GM12878 (cell line): ENCODE results near the gene CDH15. TPM values are rescaled to one million over a fixed set of nuclear protein-coding genes. Genes with fewer than 3 reads are reported as not detected.
"Not testable (repeated sequence)": the region's sequence is repeated elsewhere in the genome, so short reads cannot be mapped to it uniquely, and the experiment has no call there.

ENCODE experiments used
- ATAC-seq: fragments of 200-7000 bp; cut with Tn5 transposase; 3 replicates; pipeline ENCODE4 v1.9.1; 2020; ENCODE audit warnings: mild to moderate bottlenecking, moderate library complexity
- BruUV-seq: library from RNA; stranded (reverse); fragments of 400-500 nt; replicated peaks from 2 replicates; lab custom pipeline; 2021; lab: Mats Ljungman, UMichigan
- CTCF ChIA-PET: fragments of 300-600 bp; sonication (Branson Sonifier 250); formaldehyde crosslinking; extraction: SDS; loops from one replicate; lab custom pipeline; 2021; ENCODE audit warnings: inconsistent platforms; lab: Yijun Ruan, JAX
- POLR2A ChIA-PET: fragments of 350-600 bp; formaldehyde crosslinking; extraction: SDS; loops from one replicate; lab custom pipeline; 2021; ENCODE audit warnings: inconsistent platforms; lab: Charles Lee
- RAD21 ChIA-PET: fragments of 300-600 bp; sonication (Branson Sonifier 250); formaldehyde crosslinking; loops from one replicate; lab custom pipeline; 2023; ENCODE audit warnings: antibody characterized with exemption; ENCODE audit not compliant: unreplicated experiment; lab: Charles Lee
- SMC1A ChIA-PET: fragments of 300-600 bp; sonication (Branson Sonifier 250); formaldehyde crosslinking; loops from one replicate; lab custom pipeline; 2023; ENCODE audit not compliant: unreplicated experiment, uncharacterized antibody; lab: Charles Lee
- DNase-seq: peaks from one replicate; pipeline ENCODE4 v3.0.0-alpha.2; 2011; ENCODE audit warnings: low read depth, low spot score
- FAIRE-seq: peaks from 3 replicates; lab custom pipeline; 2011; peaks lifted over from hg19 to GRCh38; lab: Jason Lieb, UNC
- H2AFZ ChIP-seq: 2 replicates; pipeline ENCODE4 v1.6.0; 2011; ENCODE audit warnings: low read depth, low read length, control low read depth; ENCODE audit not compliant: control insufficient read depth
- H3K27ac ChIP-seq: 2 replicates; pipeline ENCODE4 v1.5.1; 2011; ENCODE audit warnings: control low read depth; ENCODE audit not compliant: control insufficient read depth, insufficient read depth
- H3K27me3 ChIP-seq, 2 experiments: replicated peaks in 1 of 2; 2 replicates each; pipeline versions ENCODE4 v1.6.0 to v1.6.1; 2011; ENCODE audit warnings: low read length in 1 of 2; ENCODE audit not compliant: control insufficient read depth in 2 of 2, insufficient read depth in 2 of 2
- H3K36me3 ChIP-seq, 2 experiments: 2 replicates each; pipeline ENCODE4 v1.5.1; 2011; ENCODE audit warnings: low read length in 1 of 2; ENCODE audit not compliant: control insufficient read depth in 2 of 2, insufficient read depth in 2 of 2
- H3K4me1 ChIP-seq: 2 replicates; pipeline ENCODE4 v1.6.1; 2011; ENCODE audit warnings: mild to moderate bottlenecking, low read length, moderate library complexity, mixed read lengths; ENCODE audit not compliant: control insufficient read depth, insufficient read depth
- H3K4me2 ChIP-seq: 2 replicates; pipeline ENCODE4 v1.6.0; 2011; ENCODE audit warnings: control low read depth; ENCODE audit not compliant: control insufficient read depth, insufficient read depth
- H3K4me3 ChIP-seq: fragments of 200-600 bp; sonication (generic); 2 replicates; pipeline ENCODE4 v1.5.1; 2016
- H3K79me2 ChIP-seq: 2 replicates; pipeline ENCODE4 v1.6.0; 2011; ENCODE audit warnings: low read length; ENCODE audit not compliant: control insufficient read depth, insufficient read depth
- H3K9ac ChIP-seq: 2 replicates; pipeline ENCODE4 v1.8.0; 2011; ENCODE audit warnings: low read length, control low read depth, mixed read lengths; ENCODE audit not compliant: control insufficient read depth, insufficient read depth
- H3K9me3 ChIP-seq: replicated peaks from 3 replicates; pipeline ENCODE4 v1.5.1; 2011; ENCODE audit warnings: mild to moderate bottlenecking, low read length; ENCODE audit not compliant: control insufficient read depth, insufficient read depth
- H4K20me1 ChIP-seq: 2 replicates; pipeline ENCODE4 v1.6.0; 2011; ENCODE audit not compliant: control insufficient read depth, insufficient read depth
- MYB ChIP-seq: fragments of 150-350 bp; IDR thresholded peaks from 2 replicates; pipeline ENCODE4 v1.6.1; 2014; ENCODE audit warnings: mild to moderate bottlenecking, low read depth, low read length, borderline replicate concordance
- SREBF1 ChIP-seq: IDR thresholded peaks from 2 replicates; pipeline ENCODE4 v1.6.1; 2012; ENCODE audit warnings: mild to moderate bottlenecking, low read length
- USF1 ChIP-seq: IDR thresholded peaks from 2 replicates; pipeline ENCODE4 v1.6.1; 2011; ENCODE audit warnings: borderline replicate concordance, low read depth, mild to moderate bottlenecking, moderate library complexity, mixed read lengths, low read length; ENCODE audit not compliant: insufficient read depth; ENCODE audit errors: extremely low read length
- WGBS: methylation state at CpG from one replicate; pipeline ENCODE4 v1.1.6; 2016; ENCODE audit warnings: low lambda C conversion rate; ENCODE audit not compliant: insufficient replicate concordance, insufficient coverage; ENCODE audit errors: missing lambda C conversion rate; 5-methylcytosine and 5-hydroxymethylcytosine counted together
- in situ Hi-C: fragments of 300-500 bp; cut with MboI; formaldehyde crosslinking; loops from 9 replicates; pipeline ENCODE4 v1.14.3; 2018; ENCODE audit warnings: mixed read lengths
- intact Hi-C: fragments of 100-400 bp; cut with micrococcal nuclease; formaldehyde crosslinking; loops from one replicate; pipeline ENCODE4 v1.14.2; 2022; ENCODE audit not compliant: unreplicated experiment
- polyA plus RNA-seq, 11 experiments: library from polyadenylated mRNA; depleted of rRNA in 4 of 11; unstranded in 6 of 11; stranded (reverse) in 5 of 11; fragments of >200 nt; fragmentation: Nextera tagmentation in 4 of 11; fragmentation: Illumina TruSeq in 1 of 11; extraction: Ambion mirVana in 4 of 11; extraction: Trizol in 1 of 11; gene quantifications; 1 replicate in 1 of 11; 2 replicates in 10 of 11; pipeline versions ENCODE4 v1.2.1 to v1.2.3, GENCODE V29; 2011 to 2016; ENCODE audit warnings: inconsistent platforms in 2 of 11, missing spikeins in 2 of 11, low read depth in 1 of 11
- total RNA-seq, 4 experiments: library from RNA; depleted of rRNA in 3 of 4; stranded (reverse); fragments of >200 nt in 3 of 4; fragmentation: Illumina TruSeq in 1 of 4; extraction: Trizol in 1 of 4; gene quantifications; 2 replicates each; pipeline versions ENCODE4 v1.2.1 to v1.2.3, GENCODE V29; 2013 to 2021

The CDH15 gene
- total and polyA plus RNA-seq, 10 of the 15 experiments (the other 5 are each of a cell fraction or from before 2014, with no cell fraction given) = 0.02 to 0.06 TPM; not detected in 8

DNA sequence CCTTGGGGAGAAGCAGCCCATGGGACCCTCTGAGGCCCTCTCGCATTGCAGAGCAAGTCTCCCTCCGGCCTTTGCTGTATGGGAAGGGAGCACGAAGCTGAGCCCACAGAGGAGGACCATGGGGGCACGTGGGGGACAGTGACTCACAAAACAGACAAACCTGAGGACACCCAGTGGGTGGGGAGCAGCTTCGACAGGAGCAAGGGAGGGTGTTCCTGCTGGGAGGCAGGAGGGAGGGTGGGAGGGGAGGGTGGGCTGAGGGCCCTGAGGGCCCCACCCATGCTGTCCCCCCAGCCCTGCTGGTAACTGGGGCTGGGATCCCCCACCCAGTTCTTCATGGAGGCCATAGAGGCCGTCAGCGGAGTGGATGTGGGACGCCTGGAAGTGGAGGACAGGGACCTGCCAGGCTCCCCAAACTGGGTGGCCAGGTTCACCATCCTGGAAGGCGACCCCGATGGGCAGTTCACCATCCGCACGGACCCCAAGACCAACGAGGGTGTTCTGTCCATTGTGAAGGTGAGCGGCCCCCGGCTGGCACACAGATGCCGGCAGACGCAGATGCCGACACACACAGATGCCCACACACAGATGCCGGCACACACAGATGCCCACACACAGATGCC, 16.3 kb downstream of the CDH15 start:
- no peak for FAIRE-seq
- no peak overlapping the region for H3K4me2 ChIP-seq
- no peaks in the 10 kb centered on the region for H3K79me2 ChIP-seq
- H3K27me3 ChIP-seq = no peaks in the 10 kb centered on the region
- H3K27ac ChIP-seq = no peak overlapping the region
- H3K4me1 ChIP-seq = no peaks in the 10 kb centered on the region
- TF ChIP-seq MYB (no peak), USF1 (peak; percentile 23), SREBF1 (no peak)
- no peaks in the 10 kb centered on the region for H4K20me1 ChIP-seq
- H3K36me3 ChIP-seq = no peaks in the 10 kb centered on the region
- H2AFZ ChIP-seq = no peak overlapping the region
- WGBS = 62% methylated on average over 19 of the region's 19 CpGs
- no peak overlapping the region for H3K9ac ChIP-seq
- intact Hi-C loops = no loop called here
- peak; percentile 31 for ATAC-seq
- no peak overlapping the region for H3K4me3 ChIP-seq
- DNase-seq = no peak
- ChIA-PET SMC1A (no interaction called here), POLR2A (no interaction called here), CTCF (no interaction called here), RAD21 (no interaction called here)
- BruUV-seq = no TSS peak
- no peaks in the 10 kb centered on the region for H3K9me3 ChIP-seq
- in situ Hi-C loops = no loop called here

GRCh38 chr16:89188471-89189357, 17.2 kb downstream of the CDH15 start:
- H3K27me3 ChIP-seq, H2AFZ ChIP-seq, H3K79me2 ChIP-seq, H4K20me1 ChIP-seq, DNase-seq, H3K4me2 ChIP-seq, H3K36me3 ChIP-seq, H3K4me1 ChIP-seq, ATAC-seq, H3K27ac ChIP-seq, FAIRE-seq, H3K9me3 ChIP-seq, BruUV-seq, intact Hi-C loops, SMC1A ChIA-PET, RAD21 ChIA-PET, CTCF ChIA-PET, H3K9ac ChIP-seq, in situ Hi-C loops, POLR2A ChIA-PET, H3K4me3 ChIP-seq: not testable (repeated sequence)
- WGBS = 83% methylated on average over 23 of the region's 25 CpGs
